ENCODE results near the gene SMG6. TPM values are rescaled to one million over a fixed set of nuclear protein-coding genes. Genes with fewer than 3 reads are reported as not detected.

The SMG6 gene
- total RNA-seq, 1 experiment from 2014 or later, result 33.8 TPM

GRCh38 chr17:2239170-2239551 is 64.4 kb downstream of the SMG6 start:
- H3K27ac Mint-ChIP-seq (ENCODE audit: unreplicated experiment), result no peak overlapping the region
- no peak overlapping the region for H3K4me3 ChIP-seq (ENCODE audit: low read depth, low read length)
- ChIA-PET POLR2A (no interaction called here), CTCF (no interaction called here)
- no TSS peak for BruUV-seq (replicated peaks)
- no peaks in the 10 kb centered on the region for H3K27me3 Mint-ChIP-seq (ENCODE audit: insufficient read depth, unreplicated experiment)
- no peaks in the 10 kb centered on the region for H3K27me3 ChIP-seq (replicated peaks; ENCODE audit: control insufficient read depth, insufficient read depth, low read length)
- H3K36me3 Mint-ChIP-seq (ENCODE audit: insufficient read depth, unreplicated experiment), result peaks cover 29% of the 10 kb centered on the region
- intact Hi-C loops (cut with micrococcal nuclease; ENCODE audit: unreplicated experiment), result no loop called here
- H3K4me3 Mint-ChIP-seq (ENCODE audit: unreplicated experiment), result no peak overlapping the region
- no peaks in the 10 kb centered on the region for H3K4me1 ChIP-seq
- DNase-seq, result no peak
- no peaks in the 10 kb centered on the region for H3K4me1 Mint-ChIP-seq (ENCODE audit: low read depth, unreplicated experiment)
- TF ChIP-seq, protein P1, sequence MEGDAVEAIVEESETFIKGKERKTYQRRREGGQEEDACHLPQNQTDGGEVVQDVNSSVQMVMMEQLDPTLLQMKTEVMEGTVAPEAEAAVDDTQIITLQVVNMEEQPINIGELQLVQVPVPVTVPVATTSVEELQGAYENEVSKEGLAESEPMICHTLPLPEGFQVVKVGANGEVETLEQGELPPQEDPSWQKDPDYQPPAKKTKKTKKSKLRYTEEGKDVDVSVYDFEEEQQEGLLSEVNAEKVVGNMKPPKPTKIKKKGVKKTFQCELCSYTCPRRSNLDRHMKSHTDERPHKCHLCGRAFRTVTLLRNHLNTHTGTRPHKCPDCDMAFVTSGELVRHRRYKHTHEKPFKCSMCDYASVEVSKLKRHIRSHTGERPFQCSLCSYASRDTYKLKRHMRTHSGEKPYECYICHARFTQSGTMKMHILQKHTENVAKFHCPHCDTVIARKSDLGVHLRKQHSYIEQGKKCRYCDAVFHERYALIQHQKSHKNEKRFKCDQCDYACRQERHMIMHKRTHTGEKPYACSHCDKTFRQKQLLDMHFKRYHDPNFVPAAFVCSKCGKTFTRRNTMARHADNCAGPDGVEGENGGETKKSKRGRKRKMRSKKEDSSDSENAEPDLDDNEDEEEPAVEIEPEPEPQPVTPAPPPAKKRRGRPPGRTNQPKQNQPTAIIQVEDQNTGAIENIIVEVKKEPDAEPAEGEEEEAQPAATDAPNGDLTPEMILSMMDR (IDR thresholded peaks at IDR 0.05; ENCODE audit: insufficient read depth in 1 of 2, low read depth in 1 of 2, low read length in 1 of 2, severe bottlenecking in 1 of 2, unreplicated experiment in 1 of 2), result no peak
- H3K36me3 ChIP-seq (ENCODE audit: control insufficient read depth, insufficient read depth, low read length), result peaks cover 2% of the 10 kb centered on the region
- no peaks in the 10 kb centered on the region for H3K9me3 Mint-ChIP-seq (ENCODE audit: unreplicated experiment)
- H3K9me3 ChIP-seq, result no peaks in the 10 kb centered on the region

DNA sequence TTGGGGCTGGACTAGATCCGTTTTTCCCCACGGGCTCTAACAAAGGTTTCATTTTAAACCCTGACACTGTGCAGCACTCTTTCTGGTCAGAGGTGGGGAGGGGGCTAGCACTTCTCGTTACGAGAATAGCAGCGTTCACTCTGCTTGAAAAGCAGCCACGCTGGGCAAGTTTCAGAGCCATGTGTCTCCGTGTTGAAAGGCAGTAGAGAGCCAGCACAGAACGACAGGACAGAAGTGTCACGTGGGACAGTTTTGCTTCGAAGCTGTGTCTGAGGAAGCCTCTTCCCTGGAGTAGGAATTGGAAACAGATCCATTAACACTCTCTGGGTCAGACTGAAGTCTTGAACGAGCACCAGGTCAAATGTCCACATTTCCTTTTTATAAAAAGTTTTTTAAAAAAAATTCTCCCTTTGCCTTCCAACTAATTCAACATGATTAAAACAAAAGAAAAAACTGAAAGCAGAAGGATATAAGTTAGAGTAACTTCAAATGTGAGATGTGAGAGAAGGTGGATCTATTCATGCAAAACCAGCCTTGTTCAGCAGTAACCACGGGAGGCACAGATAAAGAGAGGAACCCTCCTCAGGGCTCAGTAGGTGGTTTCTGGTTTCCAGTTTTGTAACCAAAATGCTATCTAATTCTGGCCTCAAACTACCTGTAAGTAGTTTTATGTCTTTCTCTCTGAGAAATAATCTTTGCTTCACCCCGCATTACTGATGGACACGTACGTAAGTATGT is 65.0 kb downstream of the SMG6 start:
- POLR2A ChIA-PET, result no interaction called here
- H3K9me3 Mint-ChIP-seq (ENCODE audit: unreplicated experiment), result no peaks in the 10 kb centered on the region
- H3K36me3 Mint-ChIP-seq (ENCODE audit: insufficient read depth, unreplicated experiment), result peaks cover 34% of the 10 kb centered on the region
- no peak overlapping the region for H3K27ac Mint-ChIP-seq (ENCODE audit: unreplicated experiment)
- no peaks in the 10 kb centered on the region for H3K27me3 ChIP-seq (replicated peaks; ENCODE audit: control insufficient read depth, insufficient read depth, low read length)
- TF ChIP-seq, protein P1 (IDR thresholded peaks at IDR 0.05; ENCODE audit: insufficient read depth in 1 of 2, low read depth in 1 of 2, low read length in 1 of 2, severe bottlenecking in 1 of 2, unreplicated experiment in 1 of 2), result no peak
- CTCF ChIA-PET, result no interaction called here
- no peak overlapping the region for H3K4me3 ChIP-seq (ENCODE audit: low read depth, low read length)
- H3K36me3 ChIP-seq (ENCODE audit: control insufficient read depth, insufficient read depth, low read length), result peaks cover 2% of the 10 kb centered on the region
- H3K27me3 Mint-ChIP-seq (ENCODE audit: insufficient read depth, unreplicated experiment), result no peaks in the 10 kb centered on the region
- intact Hi-C loops (cut with micrococcal nuclease; ENCODE audit: unreplicated experiment), result no loop called here
- no peaks in the 10 kb centered on the region for H3K4me1 ChIP-seq
- no peak overlapping the region for H3K4me3 Mint-ChIP-seq (ENCODE audit: unreplicated experiment)
- DNase-seq, result no peak
- no TSS peak for BruUV-seq (replicated peaks)
- H3K4me1 Mint-ChIP-seq (ENCODE audit: low read depth, unreplicated experiment), result no peaks in the 10 kb centered on the region
- H3K9me3 ChIP-seq, result no peaks in the 10 kb centered on the region

- peaks cover 32% of the 10 kb centered on the region for H3K36me3 Mint-ChIP-seq (ENCODE audit: insufficient read depth, unreplicated experiment)
- CTCF ChIA-PET, result interaction anchor here (0.6 kb wide), 1 partner anchor 92 kb away, joined by 8 read pairs; no protein-coding TSS in a partner anchor
- TF ChIP-seq, protein P1 (IDR thresholded peaks at IDR 0.05; ENCODE audit: insufficient read depth in 1 of 2, low read depth in 1 of 2, low read length in 1 of 2, severe bottlenecking in 1 of 2, unreplicated experiment in 1 of 2), result no peak
- Histone ChIP-seq H3K4me1 (no peaks in the 10 kb centered on the region), H3K4me3 (ENCODE audit: low read depth, low read length) (no peak overlapping the region), H3K36me3 (ENCODE audit: control insufficient read depth, insufficient read depth, low read length) (peaks cover 2% of the 10 kb centered on the region), H3K9me3 (no peaks in the 10 kb centered on the region), H3K27me3 (replicated peaks; ENCODE audit: control insufficient read depth, insufficient read depth, low read length) (no peaks in the 10 kb centered on the region)
- no TSS peak for BruUV-seq (replicated peaks)
- no peak for DNase-seq
- no peak overlapping the region for H3K4me3 Mint-ChIP-seq (ENCODE audit: unreplicated experiment)
- no peaks in the 10 kb centered on the region for H3K9me3 Mint-ChIP-seq (ENCODE audit: unreplicated experiment)
- no peaks in the 10 kb centered on the region for H3K27me3 Mint-ChIP-seq (ENCODE audit: insufficient read depth, unreplicated experiment)
- POLR2A ChIA-PET, result no interaction called here
- no peaks in the 10 kb centered on the region for H3K4me1 Mint-ChIP-seq (ENCODE audit: low read depth, unreplicated experiment)
- intact Hi-C loops (cut with micrococcal nuclease; ENCODE audit: unreplicated experiment), result no loop called here
- H3K27ac Mint-ChIP-seq (ENCODE audit: unreplicated experiment), result no peak overlapping the region
Measured at GRCh38 chr17:2237950-2238349, 65.6 kb downstream of the SMG6 start.
